C4-2B (cell line): ENCODE data around the gene VDAC1.

ENCODE experiments used
- H3K27ac ChIP-seq: fragments of 450-650 bp; 2 replicates; pipeline ENCODE4 v1.5.1; 2017
- CTCF ChIP-seq: fragments of 450-650 bp; conservative IDR thresholded peaks from 2 replicates; pipeline ENCODE4 v1.5.1; 2017; ENCODE audit warnings: mild to moderate bottlenecking
- ZFX ChIP-seq: fragments of 450-650 bp; IDR thresholded peaks from 2 replicates; pipeline ENCODE4 v1.6.1; 2017

VDAC1 gene

GRCh38 chr5:133998807-133999206 is 6.0 kb downstream of the VDAC1 start:
- TF ChIP-seq CTCF (no peak), ZFX (no peak)
- H3K27ac ChIP-seq, result no peak overlapping the region

GRCh38 chr5:133998042-133998441 is 6.7 kb downstream of the VDAC1 start:
- TF ChIP-seq CTCF, result no peak
- no peak for TF ChIP-seq ZFX
- H3K27ac ChIP-seq, result no peak overlapping the region

GRCh38 chr5:133996683-133997252 is 8.0 kb downstream of the VDAC1 start:
- H3K27ac ChIP-seq, result no peak overlapping the region
- TF ChIP-seq CTCF (no peak; the same call in 1 of the 2 replicates), ZFX (no peak)

GRCh38 chr5:133995883-133996563 is 8.8 kb downstream of the VDAC1 start:
- no peak for TF ChIP-seq CTCF
- TF ChIP-seq ZFX, result no peak
- peak overlapping the region; percentile 54 for H3K27ac ChIP-seq

- H3K27ac ChIP-seq, result peak overlapping the region; percentile 54
- TF ChIP-seq CTCF (no peak), ZFX (no peak)
These were observed 9.4 kb downstream of the VDAC1 start for GRCh38 chr5:133995341-133995740.

GRCh38 chr5:133994990-133995333 is 9.8 kb downstream of the VDAC1 start:
- peak overlapping the region; percentile 54 for H3K27ac ChIP-seq
- no peak for TF ChIP-seq CTCF
- TF ChIP-seq ZFX, result no peak

GRCh38 chr5:133994297-133994989 is 10.3 kb downstream of the VDAC1 start:
- H3K27ac ChIP-seq, result peak overlapping the region; percentile 54
- TF ChIP-seq ZFX (no peak), CTCF (no peak)
